HG03469 (cell line): ENCODE results near the gene SYNCRIP.
"Not testable (repeated sequence)": the region's sequence is repeated elsewhere in the genome, so short reads cannot be mapped to it uniquely, and the experiment has no call there.

Experiments
- ATAC-seq: cut with Tn5 transposase; IDR thresholded peaks from one replicate; pipeline ENCODE4 v1.9.1; 2021; ENCODE audit warnings: mild to moderate bottlenecking, moderate library complexity, moderate number of reproducible peaks; ENCODE audit not compliant: unreplicated experiment

Gene SYNCRIP

GRCh38 chr6:85670573-85670972, 27.9 kb upstream of the SYNCRIP start:
- no peak for ATAC-seq

GRCh38 chr6:85669735-85670194, 27.1 kb upstream of the SYNCRIP start:
- peak; percentile 95 for ATAC-seq

DNA sequence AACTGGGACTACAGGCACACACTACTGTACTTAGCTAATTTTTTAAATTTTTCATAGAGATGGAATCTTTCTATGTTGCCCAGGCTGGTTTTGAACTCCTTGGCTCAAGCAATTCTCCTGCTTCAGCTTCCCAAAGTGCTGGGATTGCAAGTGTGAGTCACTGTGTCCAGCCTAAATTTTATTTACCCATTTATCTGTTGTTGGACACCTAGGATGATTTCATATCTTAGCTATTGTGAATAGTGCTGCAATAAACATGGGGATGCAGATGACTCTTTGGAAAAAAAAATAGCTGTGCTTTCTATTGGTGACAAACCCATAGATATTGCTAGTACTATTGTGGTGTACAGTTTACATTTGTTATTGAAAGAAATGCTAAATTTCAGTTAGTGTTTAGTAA, 19.6 kb upstream of the SYNCRIP start:
- ATAC-seq = no peak

DNA sequence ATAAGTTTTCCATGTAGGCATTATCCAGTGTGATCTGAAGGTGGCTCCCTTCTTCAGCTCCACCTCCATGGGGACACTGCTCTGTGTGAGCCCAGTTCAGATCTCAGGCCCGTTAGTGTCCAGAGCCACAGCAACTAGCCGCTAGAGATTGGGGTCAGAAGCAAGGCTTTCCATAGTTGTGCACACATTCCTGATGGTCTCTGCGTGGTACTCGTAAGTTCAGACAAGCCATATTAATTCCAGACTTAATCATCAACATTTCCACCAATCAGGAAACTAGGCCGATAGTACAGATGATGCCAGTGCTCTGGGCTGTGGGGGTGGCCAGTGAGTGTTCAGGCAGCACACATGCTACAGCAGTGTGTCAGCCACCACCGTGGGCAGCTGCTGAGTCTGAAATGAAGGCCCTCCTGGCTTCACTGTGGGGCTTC, 17.5 kb upstream of the SYNCRIP start:
- no peak for ATAC-seq

DNA sequence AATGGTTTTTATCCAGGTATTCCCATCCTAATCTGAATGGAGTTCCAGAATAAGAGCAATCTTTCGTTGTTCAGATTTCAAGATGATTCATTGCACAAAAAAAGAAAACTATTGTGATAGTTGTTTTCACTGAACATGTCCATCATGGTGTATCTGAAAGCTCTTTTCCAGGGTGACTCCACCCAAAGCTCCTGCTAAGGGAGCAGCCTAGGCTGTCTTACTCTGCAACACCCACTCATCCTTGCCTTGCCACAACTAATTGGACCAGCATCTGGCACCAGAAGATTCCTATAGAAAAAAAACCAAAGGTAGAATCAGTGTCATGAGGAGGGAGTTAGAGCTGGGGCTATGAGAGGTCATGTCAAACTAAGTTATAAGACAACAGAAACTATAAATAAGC, 7.9 kb upstream of the SYNCRIP start:
- ATAC-seq = no peak

DNA sequence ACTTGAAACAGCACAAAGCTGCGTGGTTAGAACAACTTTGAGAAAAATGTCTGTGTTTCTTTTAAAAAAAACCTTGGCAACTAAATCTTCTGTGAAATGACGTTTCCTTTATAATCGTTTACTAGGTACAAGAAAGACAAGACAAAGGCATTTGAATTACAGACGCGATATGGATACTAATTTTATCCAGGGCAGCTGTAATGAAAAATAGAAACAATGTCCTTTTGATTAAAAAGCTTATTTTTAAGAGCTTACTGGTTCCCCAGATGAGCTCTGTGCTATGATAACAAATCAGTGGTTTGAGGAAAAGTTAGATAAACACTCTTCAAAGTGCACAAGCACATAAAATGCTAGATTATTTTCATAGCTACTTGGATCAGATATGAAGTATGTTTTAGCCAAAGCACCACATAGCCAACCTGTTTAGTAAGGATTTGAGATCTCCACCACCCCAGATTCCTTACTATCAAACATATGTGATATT, 1.6 kb upstream of the SYNCRIP start:
- ATAC-seq = no peak

DNA sequence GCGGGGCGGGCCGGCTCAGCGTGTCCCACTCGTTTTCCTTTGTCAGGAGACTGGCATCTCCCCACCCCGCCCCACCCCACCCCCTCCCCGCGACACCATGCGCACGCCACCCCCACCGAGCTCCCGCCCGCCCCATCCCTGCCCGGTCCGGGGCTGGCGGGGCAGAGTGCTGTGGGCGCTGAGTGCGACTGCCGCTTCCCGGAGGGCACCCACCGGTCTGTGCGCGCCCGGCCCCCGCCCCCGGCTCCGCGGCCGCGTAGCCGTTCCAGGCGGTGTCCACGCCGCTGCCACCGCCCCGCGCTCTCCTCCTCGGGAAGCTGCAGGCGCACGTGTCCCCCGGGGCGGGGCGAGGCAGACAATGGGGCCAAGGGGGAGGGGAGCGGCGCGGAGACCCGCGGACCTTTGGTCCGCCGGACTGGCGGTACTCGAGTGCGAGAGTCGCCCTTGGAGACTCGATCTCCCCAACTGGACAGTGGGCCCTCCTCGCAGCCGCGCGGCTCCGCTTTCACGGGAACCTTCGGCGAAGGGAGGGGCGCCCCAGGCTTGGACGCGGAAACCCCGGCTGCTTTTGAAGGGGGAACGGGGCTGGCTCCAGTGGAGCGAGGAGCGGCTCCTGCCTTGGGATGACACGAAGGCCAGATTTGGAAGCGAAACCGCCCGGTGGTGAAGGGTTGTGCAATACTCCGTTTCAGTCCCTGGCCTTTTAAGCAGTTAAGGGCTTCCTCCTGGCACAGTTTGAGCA, 1.0 kb upstream of the SYNCRIP start:
- peak; percentile 41 for ATAC-seq

DNA sequence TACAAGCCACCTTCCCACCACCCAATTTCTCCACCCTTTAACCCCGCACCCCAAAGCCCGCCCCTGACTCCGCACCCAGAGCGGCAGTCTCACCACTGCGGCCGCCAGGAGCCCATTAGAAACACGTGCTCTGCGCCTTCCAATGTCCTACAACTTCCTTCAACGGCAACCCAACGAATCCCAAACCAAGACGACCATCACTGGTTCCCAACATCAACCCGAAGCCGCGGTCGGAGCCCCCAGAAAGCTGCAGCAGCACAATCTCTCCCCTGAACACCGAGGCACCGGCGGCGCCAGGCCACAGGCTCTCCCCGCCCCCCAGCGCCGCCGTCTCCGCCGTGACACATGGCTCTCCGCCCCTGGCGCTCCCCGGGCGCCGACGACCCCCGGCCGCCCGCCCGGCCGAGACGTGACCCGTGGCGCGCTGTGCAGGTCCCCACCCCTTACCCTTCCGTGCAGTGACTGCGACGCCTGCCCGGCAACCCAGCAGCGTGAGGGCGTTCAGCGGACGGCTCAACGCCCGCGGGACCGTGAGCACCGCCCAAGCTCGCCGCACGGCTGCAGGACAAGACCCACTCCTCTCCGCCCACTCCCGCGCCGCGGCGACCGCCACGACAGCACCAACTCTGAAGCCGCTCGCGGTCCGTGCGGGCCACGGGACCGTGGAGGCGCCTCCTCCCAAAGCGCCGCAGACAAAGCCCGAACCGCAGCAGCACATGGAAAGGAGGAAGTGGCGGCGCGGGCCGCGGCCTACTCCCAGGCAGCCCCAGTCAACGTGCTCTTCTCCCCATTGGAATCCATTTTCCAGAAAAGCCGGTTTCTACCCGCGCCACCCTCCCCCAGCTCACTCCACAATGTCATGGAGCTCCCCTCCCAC, 551 bp downstream of the SYNCRIP start:
- ATAC-seq = no peak

GRCh38 chr6:85641522-85641896, 1.2 kb downstream of the SYNCRIP start:
- ATAC-seq = no peak

- no peak for ATAC-seq
Measured at GRCh38 chr6:85640821-85641220, 1.9 kb downstream of the SYNCRIP start.

- no peak for ATAC-seq
Measured at GRCh38 chr6:85637579-85637978, 5.1 kb downstream of the SYNCRIP start.

DNA sequence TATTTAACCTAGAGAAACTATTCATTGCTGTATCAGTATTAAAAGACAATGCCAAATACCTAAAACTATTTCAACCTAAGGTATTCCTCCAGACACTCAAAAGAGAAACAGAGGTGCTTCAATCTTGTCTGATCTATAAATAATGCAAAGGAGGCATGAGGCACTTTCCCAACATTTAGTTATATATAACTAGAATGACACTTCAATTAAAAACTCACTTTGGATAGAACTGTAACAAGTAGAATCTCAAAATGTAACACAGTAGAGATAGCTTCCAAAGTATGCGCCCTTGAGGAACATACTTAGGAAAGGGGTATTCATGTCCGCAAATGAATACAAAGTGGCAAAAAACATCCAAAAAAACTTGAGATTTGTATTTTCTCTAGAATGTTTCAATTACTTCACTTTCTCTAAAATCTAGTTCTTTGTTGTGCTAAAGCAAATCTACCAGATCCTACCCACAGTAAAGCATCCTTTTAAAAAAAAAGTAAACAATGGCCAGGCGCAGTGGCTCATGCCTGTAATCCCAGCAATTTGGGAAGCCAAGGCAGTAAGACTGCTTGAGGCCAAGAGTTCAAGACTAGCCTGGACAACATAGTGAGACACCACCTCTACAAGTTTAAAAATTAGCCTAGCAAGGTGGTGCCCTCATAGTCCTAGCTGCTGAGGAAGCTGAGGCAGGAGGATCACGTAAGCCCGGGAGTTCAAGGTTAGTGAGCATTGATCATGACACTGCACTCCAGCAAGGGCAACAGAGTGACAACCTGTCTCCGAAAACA, 10.3 kb downstream of the SYNCRIP start:
- no peak for ATAC-seq

- ATAC-seq = not testable (repeated sequence)
Measured at GRCh38 chr6:85631117-85631516, 11.6 kb downstream of the SYNCRIP start.

DNA sequence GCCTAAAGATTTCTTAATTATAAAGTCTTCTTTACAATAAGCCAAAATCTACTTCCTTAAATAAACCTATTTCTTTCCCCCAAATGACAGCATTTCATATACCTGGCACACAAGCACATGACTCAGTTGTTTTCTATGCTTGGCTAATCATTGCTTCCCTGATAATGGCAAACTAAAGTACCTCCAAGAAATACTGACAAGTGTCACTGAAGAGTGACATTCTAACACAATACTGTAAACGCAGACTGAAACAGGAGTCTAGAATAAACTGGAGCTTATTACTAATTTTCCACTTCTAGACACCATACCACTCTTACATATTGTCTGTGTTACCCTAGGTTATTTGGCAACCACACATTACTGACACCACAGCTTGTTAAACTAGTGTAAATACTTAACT, 14.3 kb downstream of the SYNCRIP start:
- ATAC-seq = no peak

GRCh38 chr6:85620308-85620707, 22.4 kb downstream of the SYNCRIP start:
- ATAC-seq = no peak

DNA sequence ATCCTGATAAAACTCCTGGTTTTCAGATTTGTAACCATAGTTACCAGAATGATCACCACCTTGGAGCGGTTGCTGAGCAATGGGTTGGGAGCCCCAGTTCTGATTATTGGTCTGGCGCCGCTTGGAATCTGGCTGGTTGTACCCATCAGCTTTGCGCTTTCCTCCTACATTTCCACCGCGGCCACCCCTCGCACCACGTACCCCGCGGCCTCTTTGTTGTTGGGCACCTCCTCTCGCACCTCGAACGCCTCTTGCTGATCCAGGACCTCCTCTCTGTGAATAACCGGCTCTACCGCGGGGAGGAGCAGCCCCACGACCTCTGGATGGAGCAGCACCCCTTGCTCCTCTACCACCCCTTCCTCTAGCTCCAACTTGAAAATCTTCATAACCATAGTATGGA, 27.9 kb downstream of the SYNCRIP start:
- ATAC-seq = no peak

GRCh38 chr6:85612690-85613474, 29.8 kb downstream of the SYNCRIP start:
- no peak for ATAC-seq

GRCh38 chr6:85610182-85610895, 32.3 kb downstream of the SYNCRIP start:
- no peak for ATAC-seq

- ATAC-seq = no peak
Measured at GRCh38 chr6:85602100-85602499, 40.6 kb downstream of the SYNCRIP start.
